H1 (cell line): ENCODE data around the gene POLR2M.

ENCODE experiments used
- CTCF ChIP-seq, 3 experiments: IDR thresholded peaks; 1 replicate in 2 of 3; 2 replicates in 1 of 3; pipeline versions ENCODE4 v1.5.1 to v1.6.1; 2011; ENCODE audit warnings: low read length in 3 of 3, mild to moderate bottlenecking in 3 of 3, inconsistent platforms in 2 of 3, low read depth in 1 of 3, moderate library complexity in 1 of 3; ENCODE audit not compliant: insufficient read depth in 1 of 3; ENCODE audit errors: control extremely low read depth in 1 of 3
- EZH2 ChIP-seq: fragments of 200-600 bp; sonication (generic); IDR thresholded peaks from 2 replicates; pipeline ENCODE4 v1.7.1; 2012; ENCODE audit warnings: low read depth, mild to moderate bottlenecking, moderate library complexity, low read length, inconsistent platforms; ENCODE audit not compliant: severe bottlenecking
- KDM5A ChIP-seq: fragments of 200-600 bp; IDR thresholded peaks from 2 replicates; pipeline ENCODE4 v1.7.1; 2012; ENCODE audit warnings: mild to moderate bottlenecking, low read length, inconsistent platforms, mixed read lengths
- MAX ChIP-seq: IDR thresholded peaks from 2 replicates; pipeline ENCODE4 v1.6.1; 2012; ENCODE audit warnings: inconsistent platforms
- NANOG ChIP-seq: IDR thresholded peaks from 2 replicates; pipeline ENCODE4 v1.6.1; 2011; ENCODE audit warnings: low read length, low read depth, mild to moderate bottlenecking, inconsistent platforms; ENCODE audit not compliant: insufficient read depth, poor library complexity, severe bottlenecking
- PHF8 ChIP-seq: fragments of 200-600 bp; sonication (generic); conservative IDR thresholded peaks from 2 replicates; pipeline ENCODE4 v1.7.1; 2012; ENCODE audit warnings: low read depth, mild to moderate bottlenecking, inconsistent platforms, low read length, moderate library complexity
- POLR2A ChIP-seq, 2 experiments: IDR thresholded peaks; 1 replicate in 1 of 2; 2 replicates in 1 of 2; pipeline ENCODE4 v1.6.1; 2011; ENCODE audit warnings: low read depth in 2 of 2, low read length in 2 of 2, mild to moderate bottlenecking in 2 of 2; ENCODE audit errors: control extremely low read depth in 1 of 2
- RFX5 ChIP-seq: IDR thresholded peaks from 2 replicates; pipeline ENCODE4 v1.6.1; 2011; ENCODE audit warnings: low read depth, low read length, improper control_type of control experiment, borderline replicate concordance
- SP4 ChIP-seq: IDR thresholded peaks from 2 replicates; pipeline ENCODE4 v1.6.1; 2012; ENCODE audit warnings: low read length, inconsistent platforms
- TEAD4 ChIP-seq: IDR thresholded peaks from 2 replicates; pipeline ENCODE4 v1.6.1; 2012; ENCODE audit warnings: low read depth, low read length, inconsistent platforms, mixed read lengths
- YY1 ChIP-seq: IDR thresholded peaks from 2 replicates; pipeline ENCODE4 v1.6.1; 2011; ENCODE audit warnings: low read depth, mild to moderate bottlenecking, low read length
- ZNF274 ChIP-seq: IDR thresholded peaks from 2 replicates; pipeline ENCODE4 v1.7.0; 2012; ENCODE audit warnings: low read length, borderline replicate concordance; ENCODE audit errors: extremely low read depth
- TF ChIP-seq, protein P1 (sequence below): IDR thresholded peaks from 2 replicates; pipeline ENCODE4 v1.6.1; 2012; ENCODE audit warnings: low read length, inconsistent platforms

DNA sequence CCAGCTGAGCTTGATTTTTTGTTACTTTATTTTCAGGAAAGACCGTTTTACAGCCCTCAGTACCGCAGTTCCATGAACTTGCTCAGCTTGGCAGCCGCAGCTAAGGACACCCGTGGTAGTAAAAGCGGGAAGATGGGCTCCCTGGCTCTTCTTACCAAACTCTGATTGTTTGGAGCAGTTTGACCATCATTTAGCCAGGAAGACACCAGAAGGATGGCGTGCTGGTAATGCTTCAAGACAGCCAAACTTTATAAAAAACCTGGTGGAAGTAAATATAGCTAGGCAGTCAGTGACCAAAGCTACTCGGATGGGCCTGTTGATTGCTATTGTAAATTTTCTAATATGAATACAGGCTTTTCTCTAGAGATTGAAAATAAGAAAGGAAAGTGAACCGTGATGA is 28.9 kb downstream of the POLR2M start:
- TF ChIP-seq CTCF (IDR thresholded peaks at IDR 0.05; ENCODE audit: control extremely low read depth in 1 of 3, insufficient read depth in 1 of 3, low read depth in 1 of 3, low read length in 3 of 3): no peak
- no peak for TF ChIP-seq NANOG
- TF ChIP-seq MAX: no peak
- no peak for TF ChIP-seq POLR2A (IDR thresholded peaks at IDR 0.05; ENCODE audit: control extremely low read depth in 1 of 2, low read depth in 2 of 2, low read length in 2 of 2)
- TF ChIP-seq, protein P1, sequence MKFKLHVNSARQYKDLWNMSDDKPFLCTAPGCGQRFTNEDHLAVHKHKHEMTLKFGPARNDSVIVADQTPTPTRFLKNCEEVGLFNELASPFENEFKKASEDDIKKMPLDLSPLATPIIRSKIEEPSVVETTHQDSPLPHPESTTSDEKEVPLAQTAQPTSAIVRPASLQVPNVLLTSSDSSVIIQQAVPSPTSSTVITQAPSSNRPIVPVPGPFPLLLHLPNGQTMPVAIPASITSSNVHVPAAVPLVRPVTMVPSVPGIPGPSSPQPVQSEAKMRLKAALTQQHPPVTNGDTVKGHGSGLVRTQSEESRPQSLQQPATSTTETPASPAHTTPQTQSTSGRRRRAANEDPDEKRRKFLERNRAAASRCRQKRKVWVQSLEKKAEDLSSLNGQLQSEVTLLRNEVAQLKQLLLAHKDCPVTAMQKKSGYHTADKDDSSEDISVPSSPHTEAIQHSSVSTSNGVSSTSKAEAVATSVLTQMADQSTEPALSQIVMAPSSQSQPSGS: no peak
- TF ChIP-seq YY1: no peak
- TF ChIP-seq PHF8: no peak
- no peak for TF ChIP-seq TEAD4
- no peak for TF ChIP-seq RFX5
- no peak for TF ChIP-seq SP4
- TF ChIP-seq EZH2: no peak
- no peak for TF ChIP-seq KDM5A
- TF ChIP-seq ZNF274: no peak
